Left forelimb (tissue), 1 donor: ENCODE results near the gene THSD1.
"Not testable (repeated sequence)": the region's sequence is repeated elsewhere in the genome, so short reads cannot be mapped to it uniquely, and the experiment has no call there.

Source experiments
- DNase-seq: peaks from one replicate; pipeline ENCODE4 v3.0.0-alpha.2; 2018; ENCODE audit warnings: low spot score

The THSD1 gene

DNA sequence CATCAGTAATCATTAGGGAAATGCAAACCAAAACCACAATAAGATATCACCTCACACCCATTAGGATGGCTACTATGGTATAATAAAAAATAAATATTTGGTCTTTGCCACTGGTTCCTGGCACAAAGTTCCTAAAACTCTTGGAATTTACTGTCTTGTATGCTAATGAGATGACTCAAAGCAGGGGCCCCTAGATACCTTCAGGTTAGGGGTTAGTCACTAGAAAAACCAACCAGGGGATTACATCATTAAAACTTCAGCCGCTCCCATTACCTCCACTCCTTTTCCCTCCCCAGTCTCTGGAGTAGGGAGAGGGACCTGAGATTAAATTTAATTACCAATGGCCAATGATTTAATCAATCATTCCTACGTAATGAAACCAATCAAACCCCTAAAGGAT, 49.6 kb downstream of the THSD1 start:
- DNase-seq = no peak

- no peak for DNase-seq
Measured at GRCh38 chr13:52353193-52353592, 52.8 kb downstream of the THSD1 start.

DNA sequence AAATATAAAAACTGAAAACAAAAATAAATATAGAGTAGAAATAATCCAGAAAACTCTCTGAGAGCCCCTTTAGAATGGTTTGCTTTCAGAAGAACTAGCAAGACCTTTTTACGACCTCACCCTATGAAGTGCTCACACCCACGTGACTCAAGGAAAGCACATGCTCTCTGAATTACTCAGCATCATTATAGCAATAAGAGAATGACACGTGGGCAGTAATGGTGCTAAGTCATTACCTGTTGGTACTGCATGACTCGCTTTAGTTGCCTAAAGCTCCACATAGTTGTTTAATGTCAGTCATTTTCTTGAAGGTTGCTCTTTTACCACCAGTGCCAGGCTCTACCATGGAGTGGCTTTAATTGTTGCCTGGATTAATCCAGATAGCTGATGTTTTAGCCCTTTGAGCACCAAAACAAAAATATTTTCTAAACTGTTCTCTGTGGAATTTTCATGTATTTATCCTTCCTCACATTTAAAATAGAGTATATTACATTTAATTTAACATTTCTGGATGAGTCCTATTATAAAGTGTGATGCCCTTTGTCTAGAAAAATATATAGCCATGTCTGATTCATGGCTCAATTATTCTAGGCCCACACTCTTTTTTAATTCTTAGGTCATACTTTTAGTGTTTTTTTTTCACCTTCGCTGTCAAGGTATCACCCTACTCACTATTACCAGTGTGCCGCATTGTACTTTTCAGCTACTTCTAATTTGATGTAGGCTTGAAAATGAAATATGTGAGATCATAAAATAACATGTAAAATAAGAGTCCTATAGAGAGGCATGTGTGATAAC, 56.8 kb downstream of the THSD1 start:
- no peak for DNase-seq

- DNase-seq = no peak
Measured at GRCh38 chr13:52348071-52348470, 57.9 kb downstream of the THSD1 start.

GRCh38 chr13:52345631-52346251, 60.2 kb downstream of the THSD1 start:
- DNase-seq = no peak

DNA sequence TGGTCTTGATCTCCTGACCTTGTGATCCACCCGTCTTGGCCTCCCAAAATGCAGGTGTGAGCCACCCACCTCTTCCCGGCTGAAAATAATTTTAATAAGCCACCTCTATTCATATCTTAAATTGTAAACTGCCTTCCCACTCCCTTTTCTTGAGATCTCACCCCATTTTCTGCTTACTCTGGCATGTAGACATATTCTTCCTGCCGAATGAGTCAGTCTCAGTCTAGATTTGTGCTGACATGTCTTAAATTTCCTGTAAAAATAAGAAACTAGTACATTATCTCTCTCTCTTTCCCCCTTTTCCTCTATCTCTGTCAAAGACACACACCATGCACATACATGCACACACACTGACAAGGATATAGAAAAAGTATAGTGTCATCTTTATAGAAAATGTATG, 60.9 kb downstream of the THSD1 start:
- DNase-seq = no peak

- no peak for DNase-seq
Measured at GRCh38 chr13:52344108-52344507, 61.9 kb downstream of the THSD1 start.

DNA sequence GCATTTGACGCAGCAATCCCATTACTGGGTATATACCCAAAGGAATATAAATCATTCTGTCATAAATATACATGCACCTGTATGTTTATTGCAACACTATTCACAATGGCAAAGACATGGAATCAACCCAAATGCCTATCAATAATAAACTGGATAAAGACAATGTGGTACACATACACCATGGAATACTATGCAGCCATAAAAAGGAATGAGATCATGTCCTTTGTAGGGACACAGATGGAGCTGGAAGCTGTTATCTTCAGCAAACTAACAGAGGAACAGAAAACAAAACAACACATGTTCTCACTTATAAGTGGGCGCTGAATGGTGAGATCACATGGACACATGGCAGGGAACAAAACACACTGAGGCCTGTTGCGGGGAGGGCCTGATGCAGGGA, 63.8 kb downstream of the THSD1 start:
- DNase-seq = not testable (repeated sequence)

DNA sequence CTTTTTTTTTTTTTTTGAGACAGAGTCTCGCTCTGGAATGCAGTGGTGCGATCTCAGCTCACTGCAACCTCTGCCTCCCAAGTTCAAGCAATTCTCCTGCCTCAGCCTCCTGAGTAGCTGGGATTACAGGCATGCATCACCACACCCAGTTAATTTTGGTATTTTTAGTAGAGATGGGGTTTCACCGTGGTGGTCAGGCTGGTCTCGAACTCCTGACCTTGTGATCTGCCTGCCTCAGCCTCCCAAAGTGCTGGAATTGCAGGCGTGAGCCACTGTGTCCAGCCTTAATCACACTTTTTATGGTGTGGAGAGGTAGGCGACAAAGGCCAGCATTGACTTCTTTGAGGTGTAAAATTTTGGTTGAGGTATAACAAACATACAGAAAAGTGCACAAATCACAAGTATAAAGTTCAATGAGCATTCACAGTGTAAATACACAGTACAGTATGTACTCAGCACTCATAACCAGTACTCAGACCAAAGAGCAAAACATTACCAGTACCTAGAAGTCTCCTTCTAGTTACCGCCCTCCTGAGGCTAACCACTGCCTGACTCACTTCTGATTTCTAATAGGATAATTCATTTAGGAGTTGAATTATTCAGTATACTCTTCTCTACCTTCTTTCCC, 68.0 kb downstream of the THSD1 start:
- DNase-seq = not testable (repeated sequence)

DNA sequence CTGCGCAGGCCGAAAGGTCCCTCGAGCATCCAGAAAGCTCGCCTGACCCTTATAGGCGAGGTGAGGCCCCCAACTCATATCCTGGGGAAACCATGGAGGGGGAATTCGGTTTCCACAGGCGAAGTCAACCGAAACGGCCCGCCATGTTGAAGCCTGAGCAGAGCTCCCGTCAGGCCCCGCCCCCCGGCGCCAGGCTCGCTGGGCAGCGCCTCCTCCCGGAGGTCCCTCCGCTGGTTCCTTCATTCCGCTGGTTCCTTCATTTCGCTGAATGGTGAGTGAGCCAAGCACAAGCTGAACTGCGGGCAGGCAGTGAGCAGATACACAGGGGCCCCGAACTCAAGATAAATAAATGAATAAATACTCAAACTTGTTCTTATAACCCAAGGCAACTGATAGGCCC, 71.9 kb downstream of the THSD1 start:
- not testable (repeated sequence) for DNase-seq

- DNase-seq = not testable (repeated sequence)
Measured at GRCh38 chr13:52331844-52332243, 74.1 kb downstream of the THSD1 start.
